Activated CD4-positive, alpha-beta T cell treated with anti-CD3 and anti-CD28 coated beads, Interleukin-2, amount 10 ng/mL, durations not matched to agents 24 days and 14 days (primary cell): ENCODE measurements around the gene PITPNM2. TPM values are rescaled to one million over a fixed set of nuclear protein-coding genes. Genes with fewer than 3 reads are reported as not detected.

ENCODE experiments used
- DNase-seq: peaks from one replicate; pipeline ENCODE4 v3.0.0; 2022
- H3K27ac Mint-ChIP-seq: one replicate; pipeline ENCODE4 v1.8.0; 2022; ENCODE audit warnings: mild to moderate bottlenecking, mixed read lengths
- H3K27me3 Mint-ChIP-seq: one replicate; pipeline ENCODE4 v1.8.0; 2022; ENCODE audit warnings: mixed read lengths
- H3K36me3 Mint-ChIP-seq: one replicate; pipeline ENCODE4 v1.8.0; 2022; ENCODE audit warnings: low read depth, mild to moderate bottlenecking, mixed read lengths
- H3K4me1 Mint-ChIP-seq: one replicate; pipeline ENCODE4 v1.8.0; 2021; ENCODE audit warnings: mixed read lengths
- H3K4me3 Mint-ChIP-seq: one replicate; pipeline ENCODE4 v1.8.0; 2022; ENCODE audit warnings: mild to moderate bottlenecking, moderate library complexity, mixed read lengths
- H3K9me3 Mint-ChIP-seq: one replicate; pipeline ENCODE4 v1.8.0; 2021; ENCODE audit warnings: mixed read lengths
- intact Hi-C: fragments of 100-400 bp; cut with micrococcal nuclease; formaldehyde crosslinking; loops from one replicate; pipeline ENCODE4 v1.15.1; 2023
- total RNA-seq: library from RNA; stranded (reverse); gene quantifications from 2 replicates; pipeline ENCODE4 v1.2.3, GENCODE V29; 2022

The PITPNM2 gene
- total RNA-seq, 1 donor from 2014 or later, result 19.0 TPM

DNA sequence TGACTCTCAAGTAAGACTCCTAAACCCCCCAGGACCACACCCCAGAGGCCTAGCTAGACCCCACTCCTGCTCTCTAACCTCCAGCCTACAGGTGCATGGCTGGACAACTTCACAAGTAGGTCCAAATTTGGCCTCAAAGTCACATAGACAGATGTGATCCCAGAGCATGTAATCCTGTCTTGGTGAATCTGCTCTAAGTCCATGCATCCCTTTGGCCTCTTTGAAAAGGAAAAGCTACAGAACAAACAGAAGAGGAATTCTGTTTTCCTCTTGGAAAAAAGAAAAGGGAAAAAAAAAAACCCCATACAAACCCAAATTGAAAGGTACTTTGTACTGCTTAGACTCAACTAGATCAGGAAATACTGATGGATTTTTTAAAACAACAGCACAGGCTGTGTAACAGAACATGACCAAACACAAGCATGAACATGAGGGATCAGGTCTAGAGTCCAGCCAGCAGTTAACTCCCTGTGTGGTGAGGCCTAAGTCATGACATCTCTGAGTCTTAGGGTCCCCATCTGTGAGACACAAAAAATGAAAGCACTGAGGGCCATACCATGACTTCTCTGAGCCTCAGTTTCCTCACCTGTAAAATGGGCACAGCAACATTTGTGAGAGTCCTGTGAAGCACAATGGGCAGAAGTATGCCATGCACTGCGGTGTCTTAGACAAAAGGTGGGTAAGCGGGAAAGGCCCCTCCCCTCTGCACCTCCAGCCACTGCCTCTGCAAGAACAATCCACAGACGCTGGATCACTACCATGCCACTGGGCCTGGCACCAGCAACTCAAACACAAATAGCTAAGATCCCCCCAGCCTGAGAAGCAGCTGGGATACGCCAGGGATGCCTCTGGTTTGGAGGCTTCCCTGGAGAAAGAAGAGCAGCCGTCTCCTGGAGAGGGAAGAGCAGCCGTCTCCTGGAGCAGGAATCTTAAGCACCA lies 9.9 kb downstream of the PITPNM2 start:
- H3K4me3 Mint-ChIP-seq, result no peak overlapping the region
- no peaks in the 10 kb centered on the region for H3K9me3 Mint-ChIP-seq
- H3K27me3 Mint-ChIP-seq, result no peaks in the 10 kb centered on the region
- H3K27ac Mint-ChIP-seq, result no peak overlapping the region
- peaks cover 6% of the 10 kb centered on the region for H3K36me3 Mint-ChIP-seq
- DNase-seq, result no peak
- peaks cover 11% of the 10 kb centered on the region for H3K4me1 Mint-ChIP-seq
- intact Hi-C loops, result no loop called here

DNA sequence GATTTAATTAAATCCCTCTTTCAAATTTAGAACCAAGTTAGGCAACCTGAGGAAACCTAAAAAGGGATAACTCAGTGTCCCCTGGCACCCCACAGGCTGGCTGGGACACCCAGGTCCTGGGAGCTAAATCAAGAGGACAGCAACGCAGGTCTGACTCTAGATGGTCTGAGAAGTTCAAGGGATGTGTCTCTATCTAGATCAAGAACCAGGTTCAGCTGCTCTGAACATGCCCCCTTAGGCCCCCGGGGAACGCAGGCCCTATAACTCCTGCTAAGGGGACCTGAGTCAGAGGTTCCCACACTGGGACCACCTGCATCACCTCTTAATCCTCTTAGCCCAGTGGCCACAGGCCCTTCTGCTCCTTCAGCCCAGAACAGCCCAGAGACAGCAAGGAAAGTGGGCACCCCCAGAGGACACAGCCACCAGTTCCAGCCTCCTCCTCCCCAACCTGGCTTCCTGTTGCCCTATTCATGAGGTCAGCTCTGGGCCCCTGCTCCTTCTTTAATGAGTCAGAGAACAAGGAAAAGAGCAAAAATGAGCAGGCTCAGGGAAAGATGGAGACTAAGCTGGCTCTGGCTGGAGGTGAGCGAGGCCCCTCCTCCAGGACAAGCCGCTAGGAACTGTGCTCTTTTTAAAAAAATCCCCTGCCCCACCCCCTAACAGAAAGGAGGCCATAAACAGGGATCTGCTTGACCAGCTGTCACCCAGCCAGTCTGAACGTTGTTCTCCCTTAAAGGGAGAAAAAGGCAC lies 10.8 kb downstream of the PITPNM2 start:
- Mint-ChIP-seq H3K36me3 (peaks cover 9% of the 10 kb centered on the region), H3K27ac (no peak overlapping the region), H3K4me3 (no peak overlapping the region), H3K27me3 (no peaks in the 10 kb centered on the region), H3K4me1 (peaks cover 13% of the 10 kb centered on the region), H3K9me3 (no peaks in the 10 kb centered on the region)
- DNase-seq, result no peak
- intact Hi-C loops, result no loop called here

DNA sequence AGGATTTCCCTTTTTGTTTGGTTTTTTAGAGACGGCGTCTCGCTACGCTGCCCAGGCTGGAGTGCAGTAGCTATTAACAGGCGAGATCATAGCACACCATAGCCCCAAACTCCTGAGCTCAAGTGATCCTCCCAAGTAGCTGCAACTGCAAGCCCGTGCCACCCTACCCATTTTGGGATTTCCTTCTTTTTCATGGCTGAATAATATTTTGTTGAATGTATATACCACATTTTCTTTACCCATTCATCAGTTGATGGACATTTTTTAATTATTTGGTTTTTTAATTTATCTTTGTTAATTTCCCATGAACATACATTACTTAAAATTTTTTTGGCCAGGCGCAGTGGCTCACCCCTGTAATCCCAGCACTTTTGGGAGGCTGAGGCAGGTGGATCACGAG lies 15.2 kb downstream of the PITPNM2 start:
- H3K36me3 Mint-ChIP-seq, result peaks cover 9% of the 10 kb centered on the region
- intact Hi-C loops, result loop anchor here (1.0 kb wide), 1 partner anchor 10 kb away; no protein-coding TSS in a partner anchor

DNA sequence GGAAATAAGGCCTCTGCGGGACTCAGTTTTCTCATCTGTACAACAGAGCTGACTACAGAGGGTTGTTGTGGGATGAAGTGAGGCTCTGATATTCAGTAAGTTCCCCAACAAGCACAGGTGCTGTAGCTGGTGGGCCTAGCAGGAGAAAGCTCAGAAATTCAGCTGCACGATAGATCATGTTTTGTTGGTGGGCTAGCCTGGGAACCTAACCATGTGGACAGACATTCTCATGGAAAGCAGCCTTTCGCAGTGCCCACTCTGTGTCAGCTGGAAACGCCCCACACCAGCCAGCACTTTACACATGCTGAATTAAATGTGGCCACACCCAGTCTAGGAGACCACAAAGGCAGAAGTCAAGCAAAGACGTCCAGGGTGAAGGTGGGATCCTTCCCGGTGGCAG lies 16.1 kb downstream of the PITPNM2 start:
- Mint-ChIP-seq H3K9me3 (no peaks in the 10 kb centered on the region), H3K27ac (no peak overlapping the region), H3K27me3 (no peaks in the 10 kb centered on the region), H3K4me3 (no peak overlapping the region), H3K4me1 (peaks cover 31% of the 10 kb centered on the region), H3K36me3 (peaks cover 9% of the 10 kb centered on the region)
- DNase-seq, result no peak
- intact Hi-C loops, result no loop called here

More for the DNA sequence above, 15.2 kb downstream of the PITPNM2 start:
- Mint-ChIP-seq H3K27me3 (no peaks in the 10 kb centered on the region), H3K4me1 (peaks cover 34% of the 10 kb centered on the region), H3K27ac (no peak overlapping the region), H3K9me3 (no peaks in the 10 kb centered on the region), H3K4me3 (no peak overlapping the region)
- DNase-seq, result no peak

DNA sequence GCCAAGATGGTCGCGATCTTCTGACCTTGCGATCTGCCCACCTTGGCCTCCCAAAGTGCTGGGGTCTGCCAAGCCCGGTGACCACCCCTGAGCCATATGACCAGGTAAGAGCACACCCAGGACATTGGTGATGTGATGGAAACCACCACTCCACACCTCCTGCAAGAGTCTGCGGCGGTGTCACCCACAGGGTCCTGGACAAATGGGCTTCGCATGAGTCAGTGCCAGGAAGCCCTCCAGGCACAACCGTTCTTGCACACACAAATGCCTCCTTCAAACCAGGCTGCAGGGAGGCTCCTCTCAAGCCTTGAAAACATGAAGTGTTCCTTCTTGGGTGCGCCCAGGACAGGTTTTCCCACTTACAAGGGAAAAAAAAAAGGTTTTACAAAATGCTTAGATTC lies 16.6 kb downstream of the PITPNM2 start:
- intact Hi-C loops, result no loop called here
- Mint-ChIP-seq H3K27ac (no peak overlapping the region), H3K9me3 (no peaks in the 10 kb centered on the region), H3K36me3 (peaks cover 6% of the 10 kb centered on the region), H3K4me1 (peaks cover 27% of the 10 kb centered on the region), H3K4me3 (no peak overlapping the region), H3K27me3 (no peaks in the 10 kb centered on the region)
- no peak for DNase-seq

DNA sequence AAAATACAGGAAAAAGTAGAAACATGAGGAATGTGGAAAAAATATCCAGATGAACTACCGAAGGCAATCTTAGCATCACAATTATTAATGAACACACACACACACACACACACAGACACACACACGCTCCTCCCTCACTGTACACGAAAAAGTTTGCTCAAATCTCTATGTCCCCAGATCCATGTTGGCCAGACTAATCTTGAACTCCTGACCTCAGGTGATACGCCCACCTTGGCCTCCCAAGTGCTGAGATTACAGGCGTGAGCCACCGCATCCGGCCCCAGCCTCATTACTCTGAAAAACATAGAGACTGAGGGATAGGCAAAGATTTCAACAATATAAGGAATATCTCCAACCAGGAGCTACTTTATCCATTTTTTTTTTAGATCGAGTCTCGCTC lies 17.2 kb downstream of the PITPNM2 start:
- DNase-seq, result no peak
- H3K36me3 Mint-ChIP-seq, result peaks cover 6% of the 10 kb centered on the region
- H3K27me3 Mint-ChIP-seq, result no peaks in the 10 kb centered on the region
- no peak overlapping the region for H3K27ac Mint-ChIP-seq
- H3K9me3 Mint-ChIP-seq, result no peaks in the 10 kb centered on the region
- peaks cover 27% of the 10 kb centered on the region for H3K4me1 Mint-ChIP-seq
- intact Hi-C loops, result no loop called here
- H3K4me3 Mint-ChIP-seq, result no peak overlapping the region

DNA sequence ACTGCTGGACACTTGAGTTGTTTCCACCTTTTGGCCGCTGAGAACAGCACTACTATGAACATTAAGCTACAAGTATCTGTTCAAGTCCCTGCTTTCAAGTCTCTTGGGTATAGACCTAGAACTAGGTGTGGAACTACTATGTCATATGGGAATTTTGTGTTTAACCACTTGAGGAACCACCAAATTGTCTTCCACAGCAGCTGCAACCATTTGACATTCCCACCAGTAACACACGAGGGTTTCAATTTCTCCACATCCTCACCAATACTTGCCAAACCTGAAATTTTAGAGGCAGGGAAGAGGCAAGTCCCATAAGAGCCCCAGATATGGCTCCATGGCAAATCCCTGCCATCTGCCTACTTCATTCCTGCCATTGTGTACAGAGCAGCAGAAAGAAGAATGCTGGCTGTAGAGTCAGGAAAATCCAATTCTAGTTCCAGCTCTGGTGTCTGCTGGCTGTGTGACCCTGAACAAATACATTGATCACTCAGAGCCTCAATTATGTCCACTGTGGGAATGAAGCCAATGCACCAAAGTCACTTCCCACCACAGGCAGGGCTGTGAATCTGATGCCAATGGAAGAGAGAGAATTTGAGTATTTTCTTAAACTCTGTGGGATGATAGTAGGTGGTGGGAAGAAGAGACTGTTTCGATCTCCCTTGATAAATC lies 17.8 kb downstream of the PITPNM2 start:
- no peak for DNase-seq
- Mint-ChIP-seq H3K4me3 (no peak overlapping the region), H3K27ac (no peak overlapping the region), H3K27me3 (no peaks in the 10 kb centered on the region), H3K9me3 (no peaks in the 10 kb centered on the region), H3K36me3 (peaks cover 6% of the 10 kb centered on the region), H3K4me1 (peaks cover 27% of the 10 kb centered on the region)
- intact Hi-C loops, result no loop called here

DNA sequence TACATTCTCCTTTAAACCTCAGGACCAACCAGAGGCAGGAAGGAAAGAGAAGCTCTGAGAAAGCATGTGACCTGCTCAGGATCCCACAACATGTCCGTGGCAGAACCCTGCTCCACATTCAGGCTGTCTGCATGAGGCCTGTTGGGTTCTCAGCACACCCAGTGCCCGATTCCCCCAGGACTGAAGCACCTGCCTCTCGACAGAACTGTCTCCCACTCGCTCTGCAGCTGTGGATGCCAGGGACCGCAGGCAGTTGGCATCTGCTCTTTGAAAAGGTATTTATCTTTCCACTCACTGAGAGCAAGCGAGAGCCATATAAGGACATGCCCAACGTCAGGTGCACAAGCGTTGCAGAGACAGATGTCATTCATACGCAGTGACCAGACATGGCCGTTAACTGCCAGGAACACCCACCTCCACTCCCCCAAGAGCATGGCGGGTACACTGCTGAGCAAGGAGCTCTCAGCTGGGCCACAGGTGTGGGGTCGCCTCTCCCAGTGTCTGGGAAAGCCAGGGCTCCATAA lies 18.9 kb downstream of the PITPNM2 start:
- H3K27ac Mint-ChIP-seq, result peak overlapping the region; percentile 77
- H3K4me1 Mint-ChIP-seq, result peaks cover 27% of the 10 kb centered on the region
- no peaks in the 10 kb centered on the region for H3K27me3 Mint-ChIP-seq
- peak overlapping the region; percentile 68 for H3K4me3 Mint-ChIP-seq
- no peaks in the 10 kb centered on the region for H3K9me3 Mint-ChIP-seq
- intact Hi-C loops, result no loop called here
- peak; percentile 81 for DNase-seq
- peaks cover 6% of the 10 kb centered on the region for H3K36me3 Mint-ChIP-seq

DNA sequence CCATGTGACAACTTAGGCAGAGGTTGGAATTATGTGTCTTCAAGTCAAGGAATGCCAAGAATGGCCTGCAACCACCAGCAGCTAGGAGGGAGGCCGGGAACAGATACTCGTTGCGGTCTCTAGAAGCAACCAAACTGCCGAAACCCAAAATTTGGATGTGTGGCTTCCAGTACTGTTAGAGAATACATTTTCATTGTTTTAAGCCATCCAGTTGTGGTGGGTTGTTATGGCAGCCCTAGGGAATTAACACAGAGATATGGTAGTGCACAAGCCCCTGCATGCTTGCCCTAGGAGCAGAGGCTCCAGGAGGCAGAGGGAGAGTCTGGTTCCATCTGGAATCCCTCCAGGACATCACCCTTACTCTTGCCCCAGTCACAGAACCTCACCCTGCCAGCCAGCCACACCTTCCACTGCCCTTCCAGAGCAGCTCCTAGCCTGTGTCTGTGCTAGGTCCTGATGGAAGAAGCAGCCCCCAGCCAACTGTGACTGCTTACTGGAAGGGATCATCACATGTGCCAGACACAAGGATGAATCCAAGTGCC lies 19.5 kb downstream of the PITPNM2 start:
- intact Hi-C loops, result no loop called here
- peak overlapping the region; percentile 77 for H3K27ac Mint-ChIP-seq
- peaks cover 5% of the 10 kb centered on the region for H3K36me3 Mint-ChIP-seq

DNA sequence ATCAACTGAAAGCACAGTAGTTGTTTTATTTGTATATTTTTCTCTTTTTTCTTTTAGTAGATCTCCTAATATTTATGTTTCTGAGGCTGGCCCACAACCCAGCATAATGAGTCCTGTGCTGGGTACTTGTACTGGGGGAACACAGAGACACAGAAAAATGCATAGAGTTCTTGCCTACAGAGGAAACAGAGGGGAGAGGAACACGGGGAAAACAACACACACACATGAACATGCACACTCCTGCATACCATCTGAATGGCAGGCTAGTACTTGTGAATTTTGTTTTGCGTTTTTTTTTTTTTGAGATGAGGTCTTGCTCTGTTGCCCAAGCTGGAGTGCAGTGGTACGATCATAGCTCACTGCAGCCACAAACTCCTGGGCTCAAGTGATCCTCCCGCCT lies 21.3 kb downstream of the PITPNM2 start:
- intact Hi-C loops, result no loop called here

More for the DNA sequence above, 19.5 kb downstream of the PITPNM2 start:
- no peaks in the 10 kb centered on the region for H3K27me3 Mint-ChIP-seq
- H3K4me3 Mint-ChIP-seq, result peak overlapping the region; percentile 68
- H3K4me1 Mint-ChIP-seq, result peaks cover 27% of the 10 kb centered on the region
- H3K9me3 Mint-ChIP-seq, result no peaks in the 10 kb centered on the region
- no peak for DNase-seq

DNA sequence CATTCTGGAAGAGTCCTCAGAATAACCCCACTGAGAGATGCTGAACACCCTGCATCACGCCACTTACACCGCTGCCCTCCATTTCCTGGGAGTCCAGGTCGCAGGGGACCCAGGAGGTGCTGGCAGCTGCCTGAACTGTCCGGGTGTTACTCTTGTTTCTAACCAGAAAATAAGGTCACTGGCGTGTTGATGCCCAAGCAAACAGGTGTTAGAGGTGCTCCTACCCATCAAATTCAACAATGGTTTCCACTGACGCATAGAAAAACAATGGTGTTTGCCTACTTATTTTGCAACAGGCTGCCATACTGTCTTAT lies 23.8 kb downstream of the PITPNM2 start:
- intact Hi-C loops, result no loop called here

More for the DNA sequence above, 21.3 kb downstream of the PITPNM2 start:
- Mint-ChIP-seq H3K4me3 (no peak overlapping the region), H3K4me1 (peaks cover 26% of the 10 kb centered on the region), H3K9me3 (no peaks in the 10 kb centered on the region), H3K36me3 (no peaks in the 10 kb centered on the region), H3K27me3 (no peaks in the 10 kb centered on the region), H3K27ac (no peak overlapping the region)
- no peak for DNase-seq

DNA sequence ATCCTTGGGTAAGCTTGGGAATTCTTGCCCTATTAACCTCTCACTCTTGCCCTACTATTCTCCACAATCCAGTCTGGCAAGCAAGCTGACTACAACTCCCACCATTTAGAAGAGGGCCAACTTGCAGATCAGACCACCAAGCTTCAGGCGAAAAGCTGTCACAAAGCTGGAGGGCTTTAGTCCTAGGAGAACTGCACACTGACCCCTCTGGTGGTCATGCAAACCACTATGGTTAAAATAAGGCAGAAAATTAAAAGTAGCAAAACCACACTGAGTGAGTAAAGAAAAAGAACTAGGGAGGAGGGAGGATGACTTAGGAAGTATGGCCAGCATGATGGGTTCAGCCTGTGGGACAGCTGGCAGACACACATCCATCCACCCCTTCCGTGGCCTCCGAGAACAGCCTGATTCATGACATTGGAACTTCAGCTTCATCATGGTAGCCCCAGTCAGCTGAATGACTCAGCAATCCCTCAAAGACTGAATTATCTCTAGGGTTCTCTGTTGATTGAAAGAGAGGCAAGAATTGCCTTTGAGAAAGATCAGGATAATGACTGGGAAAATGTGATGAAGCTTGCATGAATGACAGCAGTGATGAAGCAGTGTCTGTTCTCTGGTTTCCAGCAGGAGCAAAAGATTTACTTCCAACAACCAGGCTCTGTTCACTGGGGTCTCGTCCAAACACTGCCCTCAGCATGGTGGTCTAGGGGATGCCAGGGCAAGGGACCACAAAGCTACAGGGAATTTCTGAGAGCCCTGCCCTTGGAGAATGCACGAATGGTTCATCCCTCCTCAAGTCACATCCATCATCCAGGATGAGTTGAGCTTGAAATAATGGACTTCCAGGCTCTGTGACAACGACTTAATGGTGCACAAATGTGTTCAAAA lies 24.4 kb downstream of the PITPNM2 start:
- Mint-ChIP-seq H3K4me3 (no peak overlapping the region), H3K36me3 (no peaks in the 10 kb centered on the region), H3K9me3 (no peaks in the 10 kb centered on the region), H3K4me1 (peaks cover 25% of the 10 kb centered on the region), H3K27me3 (no peaks in the 10 kb centered on the region), H3K27ac (no peak overlapping the region)
- no peak for DNase-seq
- intact Hi-C loops, result no loop called here

More for the DNA sequence above, 23.8 kb downstream of the PITPNM2 start:
- peaks cover 25% of the 10 kb centered on the region for H3K4me1 Mint-ChIP-seq
- no peaks in the 10 kb centered on the region for H3K36me3 Mint-ChIP-seq
- H3K27me3 Mint-ChIP-seq, result no peaks in the 10 kb centered on the region
- no peak overlapping the region for H3K27ac Mint-ChIP-seq
- no peaks in the 10 kb centered on the region for H3K9me3 Mint-ChIP-seq
- no peak overlapping the region for H3K4me3 Mint-ChIP-seq
- DNase-seq, result no peak

DNA sequence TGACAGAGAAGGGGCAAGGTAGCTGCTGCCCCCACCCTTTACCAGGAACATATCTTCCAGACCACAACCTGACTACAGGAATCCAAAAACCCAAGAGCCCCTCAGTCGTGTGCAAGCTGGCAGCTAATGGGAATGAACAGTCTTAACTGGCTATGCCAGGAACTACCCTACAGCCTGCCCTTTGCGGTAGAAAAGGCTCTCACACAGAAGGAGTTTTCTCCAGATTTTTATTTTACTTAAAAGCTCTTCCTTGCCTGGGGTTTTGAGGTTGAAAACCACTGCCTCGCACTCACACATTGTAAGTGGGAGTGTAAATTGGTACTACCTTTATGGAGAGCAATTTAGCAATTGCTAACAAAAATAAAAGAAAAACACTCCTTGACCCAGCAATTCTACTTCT lies 28.3 kb downstream of the PITPNM2 start:
- peak overlapping the region; percentile 21 for H3K4me3 Mint-ChIP-seq
- intact Hi-C loops, result no loop called here
- peak; percentile 70 for DNase-seq

More for the DNA sequence above, 28.3 kb downstream of the PITPNM2 start:
- H3K27me3 Mint-ChIP-seq, result no peaks in the 10 kb centered on the region
- H3K36me3 Mint-ChIP-seq, result peaks cover 2% of the 10 kb centered on the region
- H3K4me1 Mint-ChIP-seq, result peaks cover 43% of the 10 kb centered on the region
- H3K9me3 Mint-ChIP-seq, result no peaks in the 10 kb centered on the region
- H3K27ac Mint-ChIP-seq, result peak overlapping the region; percentile 49
